GM18858 (cell line): Measurements from ENCODE around the gene DCT.
A peak's percentile ranks its signal among the peaks of the same experiment; 100 is the strongest.

ENCODE experiments used
- ATAC-seq: cut with Tn5 transposase; IDR thresholded peaks from one replicate; pipeline ENCODE4 v1.9.1; 2021; ENCODE audit not compliant: unreplicated experiment

The DCT gene

DNA sequence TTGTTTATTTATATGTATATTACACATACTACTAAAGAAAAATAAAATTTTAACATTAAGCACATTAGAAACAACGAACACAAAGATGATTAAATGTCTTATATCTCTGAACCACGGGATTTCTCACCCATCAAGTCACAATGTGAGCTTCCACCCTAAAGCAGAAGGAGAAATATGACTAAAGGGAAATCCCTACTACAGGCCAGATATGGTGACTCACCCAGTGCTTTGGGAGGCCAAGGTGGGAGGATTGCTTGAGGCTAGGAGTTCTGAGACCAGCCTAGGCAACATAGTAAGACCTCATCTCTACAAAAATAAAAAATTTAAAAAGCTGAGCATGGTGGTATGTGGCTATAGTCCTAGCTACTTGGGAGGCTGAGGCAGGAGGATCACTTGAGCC is 24.6 kb downstream of the DCT start:
- ATAC-seq: no peak

DNA sequence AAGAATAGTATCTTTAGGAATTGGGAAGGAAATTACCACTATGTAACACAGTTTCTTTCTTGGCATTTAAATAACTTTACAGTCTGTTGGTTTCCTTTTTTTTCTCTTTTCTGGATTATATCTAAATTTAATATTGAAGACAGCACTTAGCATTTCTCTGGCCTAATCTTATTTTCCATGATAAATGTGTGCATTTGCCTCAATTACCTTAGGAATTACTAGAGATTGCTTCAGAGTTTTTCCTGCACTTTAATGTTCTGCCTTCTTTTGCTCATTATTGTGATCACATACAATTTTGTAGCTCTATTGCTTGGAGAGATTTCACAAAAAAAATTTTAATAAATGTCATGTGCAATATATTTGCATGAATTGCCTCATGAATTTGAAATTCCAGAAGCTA is 25.1 kb downstream of the DCT start:
- no peak for ATAC-seq

DNA sequence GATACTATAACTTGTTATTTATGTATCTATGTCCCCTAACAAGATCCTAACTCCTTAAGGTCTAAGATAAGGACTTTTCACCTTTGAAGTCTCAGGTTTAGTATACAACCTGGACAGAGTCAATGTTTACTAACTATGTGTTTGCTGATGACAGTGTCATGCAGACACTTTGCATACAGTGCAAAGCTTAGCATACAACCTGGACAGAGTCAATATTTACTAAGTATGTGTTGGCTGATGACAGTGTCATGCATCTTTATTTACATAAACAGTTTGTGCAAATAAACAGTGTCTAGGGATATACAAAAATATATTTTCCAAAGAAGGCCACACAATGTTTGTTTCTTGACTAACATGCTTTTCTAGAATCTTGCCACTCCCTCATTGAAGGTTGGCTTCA is 34.7 kb downstream of the DCT start:
- no peak for ATAC-seq

DNA sequence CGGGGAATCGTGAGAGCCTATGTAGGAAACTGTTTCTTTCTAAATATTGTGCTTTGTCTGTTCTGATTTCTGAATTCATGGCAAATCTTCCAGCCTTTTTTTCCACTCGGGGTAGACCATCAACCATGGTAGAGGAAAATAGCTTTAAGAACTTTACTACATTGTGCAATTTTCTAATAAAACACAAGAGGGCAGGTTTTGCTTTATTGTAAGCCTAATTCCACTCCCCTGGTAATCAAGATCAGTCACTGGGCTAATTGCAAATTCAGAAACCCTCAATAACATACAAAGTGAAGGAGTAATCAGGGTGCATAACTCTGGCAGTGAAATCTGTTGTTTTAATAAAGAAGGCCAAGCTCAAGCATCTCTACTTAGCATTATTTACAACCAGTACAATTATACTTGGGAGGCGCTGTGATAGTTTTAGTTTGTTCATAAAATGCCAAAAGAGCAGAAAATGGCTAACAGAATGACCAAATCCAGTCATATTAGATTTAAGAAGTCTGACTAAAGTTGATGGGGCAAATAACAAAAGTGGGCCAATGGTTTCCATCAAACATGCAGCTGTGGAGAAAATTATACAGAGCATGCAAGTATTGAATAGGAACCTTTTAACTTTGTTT is 43.8 kb downstream of the DCT start:
- peak; percentile 56 for ATAC-seq

DNA sequence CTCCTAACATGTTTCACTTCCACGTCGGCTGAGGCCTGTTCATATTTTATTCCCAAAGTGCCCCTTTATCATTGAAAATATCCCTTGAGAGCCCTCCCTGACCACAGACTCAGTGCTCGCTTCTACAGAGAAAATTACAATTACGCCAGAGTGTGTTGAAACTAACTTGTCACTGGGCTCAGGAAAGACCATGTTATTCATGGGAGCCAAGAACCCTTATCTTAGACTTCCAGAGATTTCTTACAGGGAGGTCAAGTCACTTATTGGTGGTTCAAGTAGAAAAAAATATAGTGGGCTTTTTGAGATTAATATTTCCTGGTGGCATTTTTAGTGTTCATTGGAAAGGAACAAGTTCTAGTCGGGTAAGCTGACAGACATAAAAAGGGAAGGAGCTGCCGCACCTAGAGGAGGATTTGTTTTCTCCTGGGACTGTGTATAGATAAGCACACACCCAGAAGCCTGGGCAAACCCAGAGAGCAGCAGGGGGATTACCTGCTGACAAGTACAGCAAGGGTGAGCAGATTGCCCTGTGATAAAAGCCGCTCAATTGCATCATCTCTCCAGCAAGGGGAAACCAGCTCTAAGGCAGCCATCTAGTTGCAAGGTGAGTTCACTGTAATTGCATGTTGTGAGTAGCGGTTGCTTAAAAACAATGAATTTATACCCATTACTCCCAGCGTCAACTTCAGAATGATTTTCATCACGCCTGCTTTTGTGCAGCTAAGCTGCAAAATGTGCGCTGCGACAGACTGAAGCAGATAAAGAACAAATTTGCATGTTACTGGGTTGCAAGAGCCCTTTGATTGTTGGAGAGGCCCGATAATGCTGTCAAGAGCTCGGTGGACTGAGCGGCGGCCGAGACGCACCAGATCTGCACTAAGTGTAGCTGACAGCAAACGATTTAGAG is 46.2 kb downstream of the DCT start:
- peak; percentile 66 for ATAC-seq

DNA sequence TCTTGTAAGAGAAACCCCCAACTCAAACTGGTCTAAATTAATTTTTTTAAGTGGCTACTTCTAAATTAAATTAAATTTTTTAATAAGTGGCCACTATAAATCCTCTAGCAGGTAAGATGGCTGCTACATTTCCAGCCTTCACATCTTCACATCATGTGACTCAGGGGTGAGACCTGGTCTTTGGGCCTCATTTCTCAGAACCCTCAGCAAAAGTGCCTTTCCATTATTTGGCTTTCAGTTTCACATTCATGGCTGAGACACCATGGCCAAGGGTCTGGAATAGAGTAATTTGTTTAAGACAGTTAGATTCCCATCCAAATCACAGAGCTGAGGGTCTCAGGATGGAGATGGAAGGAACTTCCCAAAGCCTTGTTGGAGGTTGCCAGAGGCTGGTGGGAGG is 47.5 kb downstream of the DCT start:
- no peak for ATAC-seq

DNA sequence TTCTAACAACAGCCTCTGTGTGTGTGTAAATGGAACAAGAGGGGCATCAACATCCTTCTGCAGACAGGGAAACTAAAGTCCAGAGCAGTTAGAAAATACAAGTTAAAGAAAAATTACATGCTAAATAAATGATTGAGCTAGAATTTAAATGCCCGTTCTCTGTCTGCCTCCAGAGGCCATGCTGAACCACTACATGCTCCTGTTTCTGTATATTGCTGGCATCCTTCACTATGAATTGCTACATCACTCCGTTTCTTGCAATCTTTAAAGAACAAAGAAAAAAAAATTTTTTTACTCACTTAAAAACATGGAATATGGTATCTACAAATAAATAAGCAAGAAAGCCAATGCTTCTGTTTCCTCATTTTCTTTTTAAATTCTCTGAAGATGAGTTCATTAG is 47.9 kb downstream of the DCT start:
- no peak for ATAC-seq

DNA sequence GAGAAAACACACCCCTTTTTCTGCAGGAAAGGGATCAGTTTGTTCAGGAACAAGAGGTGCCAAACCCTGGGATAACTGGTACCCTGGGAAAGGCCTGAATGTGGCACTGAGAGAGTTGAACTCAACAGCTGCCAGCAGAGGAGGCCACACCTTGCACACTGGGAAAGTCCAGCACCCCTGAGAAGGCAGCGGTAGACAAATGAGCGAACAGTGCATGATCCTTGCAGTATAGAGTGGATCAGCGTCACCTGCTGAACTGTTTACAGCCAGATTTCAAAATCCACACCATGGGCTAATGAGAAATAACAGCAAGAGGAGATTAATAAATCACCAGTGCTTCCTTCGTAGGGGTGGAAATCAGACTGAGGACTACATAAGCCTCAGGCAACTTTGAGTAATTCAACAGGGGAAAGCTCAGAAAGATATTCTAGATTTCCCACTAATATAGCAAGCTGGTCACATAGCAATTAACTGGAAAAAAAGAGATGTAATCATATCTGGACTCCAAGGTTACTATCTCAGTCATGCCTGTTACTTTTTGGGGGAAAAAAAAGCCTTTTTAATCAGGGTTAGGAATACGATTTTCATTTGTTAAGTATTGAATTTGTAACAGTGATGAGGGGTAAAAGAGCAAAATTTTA is 52.0 kb downstream of the DCT start:
- no peak for ATAC-seq

DNA sequence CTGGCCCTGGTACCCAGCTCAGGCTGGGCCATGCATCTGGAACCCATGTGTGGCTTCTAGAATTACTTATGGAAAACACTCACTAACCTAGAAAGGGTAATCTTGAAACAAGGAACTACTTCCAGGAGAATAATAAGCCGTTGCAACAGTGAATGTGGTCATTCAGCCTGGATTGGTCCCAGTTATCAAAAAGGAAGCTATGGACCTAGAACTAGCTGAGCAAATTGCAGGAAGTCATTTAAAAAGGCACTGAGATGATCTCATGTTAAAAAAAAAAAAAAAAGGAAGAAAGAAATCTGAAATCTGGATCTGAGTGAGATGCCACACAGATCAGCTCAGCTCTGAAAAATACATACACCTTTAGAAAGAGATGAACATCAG is 59.6 kb downstream of the DCT start:
- no peak for ATAC-seq

DNA sequence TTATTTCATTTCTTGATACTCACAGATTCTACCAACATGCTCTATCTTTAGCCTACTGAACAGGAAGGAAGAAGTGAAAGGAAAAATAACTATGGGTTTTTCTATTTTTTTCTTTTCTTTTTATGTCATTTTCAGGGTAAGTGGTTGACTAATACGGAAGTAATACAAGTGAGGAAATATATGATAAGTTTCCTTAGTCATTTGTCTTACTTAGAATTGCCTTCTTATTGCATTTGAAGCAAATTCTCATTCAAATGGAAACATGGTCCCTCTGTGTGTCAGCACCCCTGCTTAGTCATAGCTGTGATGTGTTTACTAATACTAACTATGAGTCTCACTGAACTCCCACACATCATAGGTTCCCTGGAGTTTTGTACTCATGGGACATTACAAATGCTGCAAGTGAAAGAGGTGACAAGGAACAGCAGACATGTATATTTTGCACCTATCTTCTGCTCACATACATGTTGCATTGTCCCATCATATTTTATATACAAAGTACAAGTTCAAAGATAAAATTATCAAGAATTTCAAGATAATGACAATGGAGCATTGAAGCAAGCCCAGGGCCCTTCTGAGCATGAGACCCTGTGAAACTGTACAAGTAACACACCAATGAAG is 60.1 kb downstream of the DCT start:
- peak; percentile 60 for ATAC-seq

DNA sequence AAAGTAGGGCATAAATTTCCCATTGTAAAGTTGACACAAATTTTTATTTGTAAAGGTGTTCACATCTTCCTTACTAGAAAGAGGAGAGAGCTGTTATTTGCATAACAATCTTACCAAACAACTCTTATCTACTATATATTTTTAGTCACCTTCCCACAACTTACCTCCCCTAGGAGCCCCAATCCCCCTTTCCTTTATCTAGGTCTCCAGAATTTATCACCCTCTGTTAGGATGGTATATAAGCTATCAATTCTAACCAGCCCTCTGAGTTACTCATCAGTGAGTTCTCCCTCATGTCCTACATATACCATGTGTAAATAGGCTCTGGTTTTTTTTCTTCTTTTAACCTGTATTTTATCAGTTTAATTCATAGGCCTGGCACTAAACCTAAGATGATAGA is 62.2 kb downstream of the DCT start:
- no peak for ATAC-seq

DNA sequence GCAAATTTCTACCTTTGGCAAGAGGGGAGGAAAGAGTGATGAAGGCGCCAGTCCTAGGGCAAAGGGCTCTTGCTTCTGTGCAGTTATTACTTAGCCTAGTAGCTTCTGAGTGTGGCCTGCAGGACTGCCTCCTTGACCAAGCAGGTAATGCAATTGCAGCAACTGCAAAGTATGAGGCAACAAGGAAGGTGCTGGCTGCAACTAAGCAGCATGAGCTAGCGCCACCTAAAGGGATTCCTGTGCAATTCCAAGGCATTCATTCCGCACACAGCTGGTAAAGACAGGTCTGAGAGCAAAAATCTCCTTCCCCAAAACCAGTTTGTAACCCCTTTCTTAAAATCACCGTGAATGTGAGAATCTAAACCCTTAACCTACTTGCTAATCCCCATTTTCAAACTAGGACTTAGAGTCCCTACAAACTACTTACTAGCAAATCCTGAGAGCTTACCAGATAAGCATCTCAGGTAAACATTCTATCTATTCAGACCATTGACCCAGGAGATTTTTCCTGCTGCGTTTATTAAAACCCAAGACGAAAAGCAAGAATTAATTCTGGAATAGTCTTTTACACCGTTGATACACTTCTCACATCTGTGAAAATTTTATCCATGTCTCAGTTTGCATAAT is 62.9 kb downstream of the DCT start:
- ATAC-seq: no peak

DNA sequence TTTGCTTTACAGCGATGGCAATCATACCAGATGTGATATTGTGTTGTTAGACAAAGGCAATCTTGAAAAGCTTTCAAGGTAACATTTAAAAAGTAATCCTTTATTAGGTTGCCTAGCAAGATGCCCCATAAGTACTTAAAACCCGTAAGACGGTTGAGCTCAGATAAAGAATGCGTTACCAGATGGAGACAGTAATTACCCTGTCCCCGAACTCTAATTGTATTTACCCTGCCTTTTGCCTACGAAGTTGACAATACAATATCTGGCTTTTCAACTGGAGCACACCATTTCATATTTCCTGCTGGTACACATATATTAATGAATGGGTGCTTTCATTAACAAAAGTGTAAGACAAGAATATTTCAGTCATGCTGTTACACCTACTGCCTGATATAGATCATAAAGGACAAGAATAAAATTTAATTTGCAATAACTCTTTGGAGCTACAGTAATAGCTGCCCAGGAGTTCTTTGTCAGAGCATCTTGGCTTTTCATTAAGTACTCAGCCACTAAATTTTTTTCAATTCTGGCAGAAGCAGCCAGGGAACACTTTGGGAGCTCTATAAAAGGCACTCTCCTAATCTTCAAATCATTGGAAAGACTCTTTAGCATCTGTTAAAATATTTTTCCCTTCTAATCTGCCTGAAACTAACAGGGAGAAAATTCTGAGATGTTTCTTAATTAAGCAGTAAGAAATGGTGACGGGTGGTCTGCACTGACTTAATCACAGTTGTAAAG is 63.8 kb downstream of the DCT start:
- ATAC-seq: no peak

DNA sequence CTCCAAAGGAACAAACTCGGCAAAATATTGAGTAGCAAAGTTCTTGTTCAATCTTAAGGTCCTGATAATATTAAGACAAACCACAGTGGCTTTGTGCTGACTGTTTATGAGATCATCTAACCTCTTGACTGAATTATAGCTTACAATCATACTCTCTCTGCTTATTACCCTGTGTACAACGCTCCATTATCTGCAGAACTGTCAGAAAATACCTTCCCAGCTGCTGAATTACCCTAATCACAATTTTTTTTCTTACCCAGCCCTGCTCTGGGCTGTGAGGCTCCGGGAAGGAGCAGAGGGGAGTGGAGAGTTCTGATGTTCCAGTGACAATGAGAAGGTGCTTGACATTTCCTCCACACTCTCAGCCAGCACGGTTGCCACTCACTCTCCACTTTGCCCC is 64.8 kb downstream of the DCT start:
- ATAC-seq: no peak

DNA sequence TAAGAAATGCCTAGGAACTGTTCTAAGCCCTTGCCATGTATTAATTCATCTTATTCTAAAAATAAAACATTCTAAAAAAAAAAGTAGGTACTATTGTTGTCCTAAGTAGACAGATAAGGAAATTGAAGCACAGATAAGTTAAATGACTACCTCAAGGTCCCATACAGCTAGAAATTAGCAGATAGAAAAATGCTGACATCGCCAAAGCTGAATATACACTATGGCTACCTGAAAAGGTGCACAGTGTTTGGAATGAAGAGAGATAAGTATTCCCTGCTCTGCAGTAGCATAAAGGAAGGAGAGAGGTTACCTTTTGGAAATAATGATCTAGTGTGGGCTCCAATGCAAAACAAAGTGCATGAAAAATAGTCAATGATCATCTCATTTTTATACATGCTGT is 65.3 kb downstream of the DCT start:
- ATAC-seq: no peak

DNA sequence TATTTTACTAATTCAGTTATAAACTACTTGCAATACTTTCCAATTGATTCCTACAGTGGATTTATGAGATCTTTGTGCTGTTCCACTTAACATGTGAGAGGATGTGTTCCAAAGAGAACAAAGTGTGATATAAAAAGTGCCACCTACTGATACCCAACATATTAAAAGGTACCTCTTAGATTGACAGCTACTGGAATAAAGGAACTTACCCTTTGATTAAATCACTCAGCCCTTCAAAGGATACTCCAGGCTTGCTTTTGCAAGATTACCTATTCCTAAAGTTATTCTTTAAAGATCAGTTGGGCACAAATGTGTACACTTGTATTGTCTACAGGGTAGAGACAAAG is 65.9 kb downstream of the DCT start:
- no peak for ATAC-seq

DNA sequence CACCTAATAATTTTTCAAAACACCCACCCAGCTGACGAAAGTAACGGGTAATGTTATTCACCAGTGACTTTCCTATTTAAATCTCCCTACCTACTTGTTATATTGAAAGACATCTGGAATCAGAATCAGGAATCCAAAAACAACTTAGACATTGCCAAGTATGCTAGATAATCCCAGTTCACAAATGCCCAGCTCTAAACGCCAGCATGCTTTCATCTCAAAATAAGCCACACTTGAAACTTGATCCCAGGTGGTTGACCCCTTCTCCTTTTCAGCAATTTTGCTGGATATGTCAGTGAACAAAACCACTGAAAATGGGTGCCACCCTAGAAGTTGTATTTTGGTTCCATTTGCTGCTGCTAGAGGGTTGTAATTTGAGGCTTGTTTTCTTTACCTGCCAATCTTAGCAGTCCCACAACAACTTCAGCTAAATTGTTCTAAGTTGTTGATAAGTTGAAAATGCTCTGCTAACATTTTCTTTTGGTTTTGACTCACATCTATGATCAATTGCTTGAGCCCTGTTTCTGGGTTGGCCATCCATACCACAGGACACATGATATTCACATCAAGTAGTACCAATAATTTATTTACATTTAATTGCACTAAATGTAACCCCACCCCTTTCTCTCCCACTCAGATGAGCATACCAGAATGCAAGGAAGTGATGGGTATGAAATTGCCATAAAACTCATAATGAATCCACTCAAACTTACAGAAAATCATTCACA is 66.4 kb downstream of the DCT start:
- no peak for ATAC-seq

DNA sequence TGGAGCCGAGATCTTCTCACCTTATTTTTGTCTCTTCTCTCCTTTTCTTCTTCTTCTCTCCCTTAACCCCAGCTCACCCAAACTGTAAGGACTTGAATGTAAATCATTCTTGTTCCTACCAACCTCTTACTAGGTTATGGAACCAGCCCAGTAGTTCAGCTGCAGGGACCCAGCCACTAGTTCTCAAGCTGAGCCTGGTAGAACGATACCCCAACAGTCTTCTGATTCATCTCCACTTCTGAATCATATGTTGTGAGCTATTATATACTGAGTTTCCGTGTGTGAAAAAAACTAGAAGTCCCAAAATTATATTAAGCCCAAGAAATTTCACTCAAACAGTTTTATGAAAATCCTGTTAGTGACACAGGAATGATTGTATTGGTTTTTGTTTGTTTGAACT is 67.7 kb downstream of the DCT start:
- no peak for ATAC-seq

DNA sequence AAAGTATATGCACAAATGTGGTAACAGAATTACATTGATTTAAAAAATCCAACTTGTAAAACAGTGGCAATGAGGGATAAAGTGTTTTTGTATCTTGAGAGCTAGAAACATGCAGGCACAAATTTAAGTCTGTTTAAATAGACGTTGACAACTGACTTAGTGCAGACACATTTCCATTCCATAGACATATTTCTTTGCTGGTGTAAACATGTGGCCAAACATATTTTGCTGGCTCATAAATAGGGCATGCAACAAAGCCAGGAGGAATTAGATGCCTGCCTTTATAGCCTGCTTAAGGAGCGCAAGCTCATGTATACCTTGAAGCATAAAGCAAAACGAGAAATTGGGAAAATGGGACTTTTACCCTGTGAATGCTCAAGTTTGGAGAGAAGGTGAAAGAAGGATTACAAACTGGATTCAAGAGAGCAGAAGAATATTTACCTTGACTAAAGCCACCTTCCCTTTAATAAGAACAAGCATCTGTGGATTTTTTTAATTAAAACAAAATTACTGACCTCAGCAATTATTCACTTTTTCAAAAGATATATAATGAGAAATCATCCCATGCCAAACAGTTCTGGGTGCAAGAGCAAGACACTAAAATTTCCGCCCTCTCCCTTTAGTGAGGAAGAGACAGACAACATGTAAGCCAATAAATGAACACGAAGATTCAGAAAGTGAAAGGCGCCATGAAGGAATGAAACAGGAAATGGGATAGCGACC is 71.0 kb downstream of the DCT start:
- no peak for ATAC-seq
